Esophagus (tissue), 2 donors: ENCODE measurements around the gene ZNF101. TPM values are rescaled to one million over a fixed set of nuclear protein-coding genes. Genes with fewer than 3 reads are reported as not detected.
"Not testable (repeated sequence)": the region's sequence is repeated elsewhere in the genome, so short reads cannot be mapped to it uniquely, and the experiment has no call there.

Source experiments
- H3K27ac ChIP-seq, 2 donors: one replicate each; pipeline ENCODE4 v1.5.1; 2013; ENCODE audit warnings: low read depth in 2 of 2, mild to moderate bottlenecking in 2 of 2, inconsistent platforms in 1 of 2, low read length in 1 of 2, moderate library complexity in 1 of 2
- H3K27me3 ChIP-seq, 2 donors: one replicate each; pipeline ENCODE4 v1.6.1; 2013; ENCODE audit warnings: low read length in 2 of 2, control low read depth in 1 of 2, mild to moderate bottlenecking in 1 of 2; ENCODE audit not compliant: insufficient read depth in 2 of 2, control insufficient read depth in 1 of 2
- H3K36me3 ChIP-seq, 2 donors: one replicate each; pipeline ENCODE4 v1.6.1; 2013; ENCODE audit warnings: low read length in 1 of 2; ENCODE audit not compliant: control insufficient read depth in 2 of 2, insufficient read depth in 2 of 2
- H3K4me1 ChIP-seq, 2 donors: one replicate each; pipeline ENCODE4 v1.6.1; 2013; ENCODE audit warnings: low read length in 1 of 2; ENCODE audit not compliant: control insufficient read depth in 2 of 2, insufficient read depth in 2 of 2
- H3K4me3 ChIP-seq, 2 donors: one replicate each; pipeline ENCODE4 v1.5.1; 2013; ENCODE audit warnings: low read length in 2 of 2, mild to moderate bottlenecking in 2 of 2, low read depth in 1 of 2, moderate library complexity in 1 of 2
- H3K9me3 ChIP-seq, 2 donors: one replicate each; pipeline ENCODE4 v1.6.1; 2013; ENCODE audit warnings: mild to moderate bottlenecking in 2 of 2, low read depth in 1 of 2, low read length in 1 of 2, moderate library complexity in 1 of 2; ENCODE audit not compliant: control insufficient read depth in 2 of 2, insufficient read depth in 1 of 2
- WGBS, 2 donors: extraction: QIAGEN DNeasy Blood & Tissue Kit; methylation state at CpG; one replicate each; pipeline ENCODE4 v1.1.7; 2013; 5-methylcytosine and 5-hydroxymethylcytosine counted together
- polyA plus RNA-seq, 2 donors: library from polyadenylated mRNA; stranded (reverse); fragments of 200-250 nt; gene quantifications; one replicate each; pipeline ENCODE4 v1.2.3, GENCODE V29; 2013
- donor health status: healthy with polysubstance abuse.
- donor health status: Bipolar disorder and iron deficiency.

ZNF101 gene
- polyA plus RNA-seq, 2 donors = 10.4 to 12.2 TPM

GRCh38 chr19:19674315-19674714 lies 5.7 kb downstream of the ZNF101 start:
- H3K4me1 ChIP-seq = peaks cover 2 to 3% of the 10 kb centered on the region in 2 donors
- WGBS, 2 donors = 91 to 94% methylated on average over 6 of the region's 6 CpGs
- no peak overlapping the region for H3K4me3 ChIP-seq
- no peak overlapping the region for H3K27ac ChIP-seq
- H3K9me3 ChIP-seq = peaks cover 0 to 13% of the 10 kb centered on the region in 2 donors
- H3K27me3 ChIP-seq = no peaks in the 10 kb centered on the region
- peaks cover 15% of the 10 kb centered on the region in 2 donors for H3K36me3 ChIP-seq

- 96 to 97% methylated on average over 7 of the region's 7 CpGs for WGBS, 2 donors
- Histone ChIP-seq H3K4me3 (no peak overlapping the region), H3K27ac (no peak overlapping the region), H3K4me1 (no peaks in the 10 kb centered on the region), H3K9me3 (peaks cover 2 to 22% of the 10 kb centered on the region in 2 donors), H3K36me3 (peaks cover 16 to 23% of the 10 kb centered on the region in 2 donors), H3K27me3 (no peaks in the 10 kb centered on the region)
These were observed 8.9 kb downstream of the ZNF101 start for GRCh38 chr19:19677579-19677978.

- Histone ChIP-seq H3K27me3 (no peaks in the 10 kb centered on the region), H3K4me3 (peak overlapping the region in 1 of 2 donors; percentile 13), H3K36me3 (peaks cover 16 to 23% of the 10 kb centered on the region in 2 donors), H3K9me3 (peaks cover 4 to 22% of the 10 kb centered on the region in 2 donors), H3K4me1 (no peaks in the 10 kb centered on the region), H3K27ac (no peak overlapping the region)
- WGBS, 2 donors = 97 to 98% methylated on average over 20 of the region's 20 CpGs
These were observed 10.8 kb downstream of the ZNF101 start for GRCh38 chr19:19679176-19680073.

DNA sequence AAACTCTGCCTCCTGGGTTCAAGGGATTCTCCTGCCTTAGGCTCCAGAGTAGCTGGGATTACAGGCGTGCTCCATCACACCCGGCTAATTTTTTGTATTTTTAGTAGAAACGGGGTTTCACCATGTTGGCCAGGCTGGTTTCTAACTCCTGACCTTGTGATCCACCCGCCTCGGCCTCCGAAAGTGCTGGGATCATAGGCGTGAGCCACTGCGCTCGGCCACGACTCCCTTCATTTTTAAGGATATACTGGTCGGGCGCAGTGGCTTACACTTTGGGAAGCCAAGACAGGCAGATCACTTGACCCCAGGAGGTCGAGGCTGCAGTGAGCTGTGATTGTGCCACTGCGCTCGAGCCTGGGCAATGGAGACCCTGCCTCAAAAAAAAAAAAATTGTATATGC lies 17.5 kb downstream of the ZNF101 start:
- 95 to 98% methylated on average over 15 of the region's 15 CpGs for WGBS, 2 donors
- H3K4me1 ChIP-seq, H3K36me3 ChIP-seq, H3K27ac ChIP-seq, H3K27me3 ChIP-seq, H3K4me3 ChIP-seq, H3K9me3 ChIP-seq: not testable (repeated sequence)

- Histone ChIP-seq H3K4me1 (no peaks in the 10 kb centered on the region), H3K9me3 (peaks cover 0 to 2% of the 10 kb centered on the region in 2 donors), H3K4me3 (no peak overlapping the region), H3K27ac (no peak overlapping the region), H3K36me3 (no peaks in the 10 kb centered on the region), H3K27me3 (no peaks in the 10 kb centered on the region)
- 94 to 96% methylated on average over 6 of the region's 6 CpGs for whole genome bisulfite sequencing, 2 donors
These were observed 17.9 kb downstream of the ZNF101 start for GRCh38 chr19:19686580-19686979.

DNA sequence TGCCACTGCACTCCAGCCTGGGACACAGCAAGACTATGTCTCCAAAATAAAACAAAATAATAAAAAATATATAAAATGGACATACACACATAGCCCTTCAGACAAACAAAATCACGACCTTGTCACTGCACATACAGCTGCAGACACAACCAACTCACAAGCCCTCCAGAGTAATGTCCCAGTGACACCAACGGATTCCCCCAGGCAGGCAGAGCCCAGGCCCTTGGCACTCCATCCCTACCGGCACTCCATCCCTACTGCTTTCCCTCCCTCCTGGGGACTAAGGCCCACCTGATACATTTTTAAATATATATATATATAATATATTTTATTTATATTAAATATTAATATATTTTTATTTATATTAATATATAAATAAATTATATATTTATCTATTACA lies 18.5 kb downstream of the ZNF101 start:
- Histone ChIP-seq H3K4me1 (no peaks in the 10 kb centered on the region), H3K27ac (no peak overlapping the region), H3K36me3 (no peaks in the 10 kb centered on the region), H3K4me3 (no peak overlapping the region), H3K27me3 (no peaks in the 10 kb centered on the region), H3K9me3 (peaks cover 0 to 2% of the 10 kb centered on the region in 2 donors)
- WGBS, 2 donors = 96 to 99% methylated on average over 3 of the region's 3 CpGs

DNA sequence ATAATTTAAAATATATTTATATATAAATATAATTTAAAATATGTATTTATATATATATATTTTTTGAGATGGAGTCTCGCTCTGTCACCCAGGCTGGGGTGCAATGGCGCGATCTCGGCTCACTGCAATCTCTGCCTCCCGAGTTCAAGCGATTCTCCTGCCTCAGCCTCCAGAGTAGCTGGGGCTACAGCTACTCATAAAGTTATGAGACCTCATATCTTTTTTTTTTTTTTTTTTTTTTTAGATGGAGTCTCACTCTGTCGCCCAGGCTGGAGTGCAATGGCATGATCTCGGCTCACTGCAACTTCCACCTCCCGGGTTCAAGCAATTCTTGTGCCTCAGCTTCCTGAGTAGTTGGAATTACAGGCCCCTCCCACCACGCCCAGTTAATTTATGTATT lies 20.4 kb downstream of the ZNF101 start:
- H3K36me3 ChIP-seq, H3K9me3 ChIP-seq, H3K27ac ChIP-seq, H3K27me3 ChIP-seq, H3K4me3 ChIP-seq, H3K4me1 ChIP-seq: not testable (repeated sequence)
- 96 to 97% methylated on average over 10 of the region's 10 CpGs for WGBS, 2 donors

DNA sequence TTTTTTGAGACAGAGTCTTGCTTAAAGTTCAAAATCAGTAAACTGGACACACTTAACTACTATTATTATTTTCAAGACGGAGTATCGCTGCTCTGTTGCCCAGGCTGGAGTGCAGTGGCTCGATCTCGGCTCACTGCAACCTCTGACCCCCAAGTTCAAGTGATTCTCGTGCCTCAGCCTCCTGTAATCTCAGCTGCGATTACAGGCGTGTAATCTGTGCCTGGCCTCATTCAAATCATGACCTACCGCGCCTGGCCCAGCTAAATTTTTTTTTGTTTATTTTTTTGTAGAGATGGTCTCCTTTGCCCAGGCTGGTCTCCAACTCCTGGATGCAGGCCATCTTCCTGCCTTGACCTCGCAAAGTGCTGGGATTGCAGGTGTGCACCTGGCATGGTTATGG lies 23.0 kb downstream of the ZNF101 start:
- no peaks in the 10 kb centered on the region for H3K36me3 ChIP-seq
- H3K9me3 ChIP-seq = no peaks in the 10 kb centered on the region
- H3K27me3 ChIP-seq = no peaks in the 10 kb centered on the region
- WGBS, 2 donors = 87 to 92% methylated on average over 10 of the region's 10 CpGs
- no peak overlapping the region for H3K4me3 ChIP-seq
- H3K27ac ChIP-seq = no peak overlapping the region
- H3K4me1 ChIP-seq = no peaks in the 10 kb centered on the region

DNA sequence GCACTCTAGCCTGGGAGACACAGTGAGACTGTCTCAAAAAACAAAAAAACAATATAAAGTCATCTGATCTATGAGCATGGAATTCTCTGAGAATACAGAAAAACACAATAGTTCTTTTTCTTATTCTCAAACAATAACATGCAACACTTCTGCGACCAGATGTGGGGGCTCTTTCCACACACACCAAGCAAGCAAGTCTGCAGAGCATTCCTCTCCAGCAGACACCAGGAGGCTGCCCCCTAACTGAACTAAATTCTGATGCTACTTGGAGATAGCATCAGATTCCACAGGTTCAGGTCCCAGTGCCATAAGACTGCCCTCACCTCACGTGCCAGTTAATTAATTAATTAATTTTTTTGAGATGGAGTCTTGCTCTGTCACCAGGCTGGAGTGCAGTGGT lies 27.7 kb downstream of the ZNF101 start:
- no peaks in the 10 kb centered on the region for H3K27me3 ChIP-seq
- no peaks in the 10 kb centered on the region for H3K9me3 ChIP-seq
- no peak overlapping the region for H3K4me3 ChIP-seq
- no peaks in the 10 kb centered on the region for H3K36me3 ChIP-seq
- no peak overlapping the region for H3K27ac ChIP-seq
- 77 to 86% methylated on average over 2 of the region's 2 CpGs for WGBS, 2 donors
- no peaks in the 10 kb centered on the region for H3K4me1 ChIP-seq

DNA sequence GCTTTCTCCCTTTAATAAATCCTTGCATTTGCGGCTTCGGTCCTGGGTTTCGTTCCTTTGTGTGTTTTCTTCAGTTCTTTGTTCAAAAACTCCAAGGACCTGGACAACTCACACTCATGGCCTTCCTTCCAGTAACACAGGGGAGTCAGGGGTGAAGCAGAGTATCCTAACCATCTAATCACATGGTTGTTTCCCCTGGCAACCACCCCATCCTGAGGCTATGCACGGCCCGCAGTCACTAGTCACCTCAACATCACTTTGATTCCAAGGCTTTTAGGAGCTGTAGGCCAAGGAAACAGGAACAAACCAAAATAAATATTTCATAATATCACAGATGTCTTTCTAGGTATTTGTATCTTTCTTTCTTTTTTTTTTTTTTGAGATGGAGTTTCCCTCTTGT lies 28.9 kb downstream of the ZNF101 start:
- Histone ChIP-seq H3K27ac (no peak overlapping the region), H3K36me3 (no peaks in the 10 kb centered on the region), H3K27me3 (no peaks in the 10 kb centered on the region), H3K4me3 (no peak overlapping the region), H3K9me3 (peaks cover 0 to 2% of the 10 kb centered on the region in 2 donors), H3K4me1 (no peaks in the 10 kb centered on the region)
- whole genome bisulfite sequencing, 2 donors = 89 to 94% methylated on average over 5 of the region's 5 CpGs
